Thoracic aorta (tissue), 2 donors: ENCODE data around the gene SERPINE1. TPM values are rescaled to one million over a fixed set of nuclear protein-coding genes. Genes with fewer than 3 reads are reported as not detected.
A peak's percentile ranks its signal among the peaks of the same experiment; 100 is the strongest.
"Not testable (repeated sequence)": the region's sequence is repeated elsewhere in the genome, so short reads cannot be mapped to it uniquely, and the experiment has no call there.

ENCODE experiments used
- ATAC-seq: fragments of 150-250 bp; one replicate; pipeline ENCODE4 v1.8.0; 2017; ENCODE audit warnings: low read depth; ENCODE audit not compliant: insufficient number of reproducible peaks, low FRiP score
- DNase-seq: peaks from one replicate; pipeline ENCODE4 v3.0.0-alpha.2; 2020; ENCODE audit warnings: low spot score
- H3K27ac ChIP-seq, 2 donors: fragments of 200-600 bp; sonication (generic); 1 replicate in 1 of 2; 2 replicates in 1 of 2; pipeline ENCODE4 v1.5.1; 2016; ENCODE audit warnings: mild to moderate bottlenecking in 2 of 2, moderate library complexity in 2 of 2
- H3K27me3 ChIP-seq: fragments of 200-600 bp; sonication (generic); replicated peaks from 2 replicates; pipeline ENCODE4 v1.6.0; 2016; ENCODE audit warnings: mild to moderate bottlenecking; ENCODE audit not compliant: insufficient read depth
- H3K36me3 ChIP-seq: fragments of 200-600 bp; sonication (generic); one replicate; pipeline ENCODE4 v1.5.1; 2016
- H3K4me1 ChIP-seq, 2 donors: fragments of 200-600 bp; sonication (generic); 1 replicate in 1 of 2; 2 replicates in 1 of 2; pipeline versions ENCODE4 v1.5.1 to v1.6.0; 2016; ENCODE audit warnings: low read depth in 2 of 2, mild to moderate bottlenecking in 1 of 2; ENCODE audit not compliant: control insufficient read depth in 1 of 2
- H3K4me3 ChIP-seq: fragments of 200-600 bp; sonication (generic); 2 replicates; pipeline ENCODE4 v1.5.1; 2016; ENCODE audit warnings: mild to moderate bottlenecking
- H3K9me3 ChIP-seq: fragments of 200-600 bp; sonication (generic); 2 replicates; pipeline ENCODE4 v1.5.1; 2016
- CTCF ChIP-seq: fragments of 200-600 bp; sonication (generic); IDR thresholded peaks from one replicate; pipeline ENCODE4 v1.5.1; 2019; ENCODE audit warnings: antibody characterized with exemption
- total RNA-seq, 2 donors: library from RNA; depleted of rRNA; stranded (reverse); fragments of >200 nt; gene quantifications; one replicate each; pipeline versions ENCODE4 v1.1.0 to v1.2.3, GENCODE V29; 2016

SERPINE1 gene
- total RNA-seq, 2 donors from 2014 or later, result 542 to 1,009 TPM

GRCh38 chr7:101104193-101104713 lies 22.7 kb upstream of the SERPINE1 start:
- Histone ChIP-seq H3K9me3 (no peaks in the 10 kb centered on the region), H3K36me3 (no peaks in the 10 kb centered on the region), H3K27ac (no peak overlapping the region), H3K4me3 (no peak overlapping the region), H3K4me1 (peaks cover 12 to 35% of the 10 kb centered on the region in 2 donors), H3K27me3 (no peaks in the 10 kb centered on the region)
- no peak for ATAC-seq
- TF ChIP-seq CTCF, result no peak
- no peak for DNase-seq

- Histone ChIP-seq H3K9me3 (no peaks in the 10 kb centered on the region), H3K4me3 (no peak overlapping the region), H3K27ac (no peak overlapping the region), H3K36me3 (no peaks in the 10 kb centered on the region), H3K27me3 (no peaks in the 10 kb centered on the region), H3K4me1 (peaks cover 7 to 30% of the 10 kb centered on the region in 2 donors)
- no peak for ATAC-seq
- no peak for TF ChIP-seq CTCF
- DNase-seq, result no peak
Measured at GRCh38 chr7:101104799-101105198, 22.1 kb upstream of the SERPINE1 start.

- H3K9me3 ChIP-seq, DNase-seq, ATAC-seq, H3K27me3 ChIP-seq, H3K27ac ChIP-seq, H3K36me3 ChIP-seq, H3K4me3 ChIP-seq: not testable (repeated sequence)
- peaks cover 6 to 27% of the 10 kb centered on the region in 2 donors for H3K4me1 ChIP-seq
Measured at GRCh38 chr7:101105248-101105647, 21.7 kb upstream of the SERPINE1 start.

- ATAC-seq, result no peak
- no peak overlapping the region for H3K27ac ChIP-seq
- H3K36me3 ChIP-seq, result no peaks in the 10 kb centered on the region
- no peak overlapping the region for H3K4me3 ChIP-seq
- no peak for TF ChIP-seq CTCF
- H3K4me1 ChIP-seq, result peaks cover 0 to 18% of the 10 kb centered on the region in 2 donors
- H3K9me3 ChIP-seq, result no peaks in the 10 kb centered on the region
- no peak for DNase-seq
- no peaks in the 10 kb centered on the region for H3K27me3 ChIP-seq
Measured at GRCh38 chr7:101106386-101106785, 20.5 kb upstream of the SERPINE1 start.

- H3K4me1 ChIP-seq, result peaks cover 9 to 31% of the 10 kb centered on the region in 2 donors
- no peak for ATAC-seq
- no peak for TF ChIP-seq CTCF
- H3K4me3 ChIP-seq, result no peak overlapping the region
- no peaks in the 10 kb centered on the region for H3K36me3 ChIP-seq
- no peak for DNase-seq
- H3K27me3 ChIP-seq, result no peaks in the 10 kb centered on the region
- H3K9me3 ChIP-seq, result no peaks in the 10 kb centered on the region
- H3K27ac ChIP-seq, result peak overlapping the region; percentile 49 to 67
Measured at GRCh38 chr7:101108330-101108857, 18.5 kb upstream of the SERPINE1 start.

- H3K4me3 ChIP-seq, result no peak overlapping the region
- peaks cover 9 to 31% of the 10 kb centered on the region in 2 donors for H3K4me1 ChIP-seq
- peak overlapping the region; percentile 49 to 67 for H3K27ac ChIP-seq
- no peak for DNase-seq
- no peak for ATAC-seq
- no peaks in the 10 kb centered on the region for H3K9me3 ChIP-seq
- no peaks in the 10 kb centered on the region for H3K36me3 ChIP-seq
- TF ChIP-seq CTCF, result no peak
- H3K27me3 ChIP-seq, result no peaks in the 10 kb centered on the region
Measured at GRCh38 chr7:101108961-101109360, 17.9 kb upstream of the SERPINE1 start.
